VCaP (cell line): ENCODE data around the gene ISCU.

Experiments used
- H3K27ac ChIP-seq: fragments of 450-650 bp; 2 replicates; pipeline ENCODE4 v1.5.1; 2017
- TF ChIP-seq, protein P1 (sequence below): fragments of 450-650 bp; conservative IDR thresholded peaks from 2 replicates; pipeline ENCODE4 v1.5.1; 2017; ENCODE audit warnings: mild to moderate bottlenecking, moderate library complexity

The ISCU gene

DNA sequence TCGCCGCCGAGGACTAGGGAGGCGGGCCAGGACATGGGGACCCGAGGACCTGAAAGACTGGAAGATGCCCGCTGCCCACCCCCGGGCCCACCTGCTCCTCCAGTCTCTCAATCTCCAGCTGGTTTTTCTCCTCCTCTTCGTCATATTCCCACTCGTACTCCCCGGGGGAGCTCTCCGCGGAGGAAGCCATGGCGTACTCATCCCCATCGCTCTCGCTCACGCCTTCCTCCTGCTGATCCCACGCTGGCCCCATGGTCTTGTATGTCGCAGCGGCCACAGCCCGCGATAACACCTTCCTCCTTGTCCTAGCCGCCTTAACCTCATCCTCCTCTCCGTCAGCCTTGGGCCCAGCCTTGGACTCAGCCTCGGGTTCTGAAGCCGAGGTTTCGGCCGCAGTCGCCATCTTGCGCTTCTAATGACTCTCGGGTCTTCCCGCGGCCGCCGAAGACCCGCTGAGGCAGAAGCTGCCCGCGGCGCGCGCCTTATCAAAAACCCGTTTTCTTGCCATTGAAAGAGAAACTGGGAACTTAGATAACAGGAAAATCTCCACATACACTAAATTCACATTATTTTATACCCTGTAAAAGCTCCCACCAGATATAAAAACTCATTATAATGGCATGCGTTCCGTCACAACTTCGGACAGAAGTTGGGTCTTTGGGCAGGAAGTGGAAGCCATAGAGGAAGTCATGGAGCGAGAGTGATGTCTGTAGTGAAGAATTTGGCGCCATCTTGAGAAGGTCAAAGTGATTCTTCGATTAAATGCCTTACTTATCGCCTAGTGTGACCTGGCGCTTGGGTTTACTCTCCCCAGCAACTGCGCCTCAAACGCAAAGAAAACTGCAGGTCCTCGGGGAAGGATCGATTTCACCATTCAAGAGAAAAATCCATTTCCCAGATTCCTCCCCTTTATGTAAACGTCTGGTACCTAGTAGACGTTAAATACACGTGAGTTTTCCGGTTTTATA is 1.4 kb upstream of the ISCU start, which contains the start of gene SART3:
TSS of gene SART3 (minus strand) at position 422 of the 968 bp plus-strand sequence. CDS start at position 403, 19 bp downstream.
- peak within 1 kb of the TSS; percentile 93 for H3K27ac ChIP-seq
- TF ChIP-seq, protein P1, sequence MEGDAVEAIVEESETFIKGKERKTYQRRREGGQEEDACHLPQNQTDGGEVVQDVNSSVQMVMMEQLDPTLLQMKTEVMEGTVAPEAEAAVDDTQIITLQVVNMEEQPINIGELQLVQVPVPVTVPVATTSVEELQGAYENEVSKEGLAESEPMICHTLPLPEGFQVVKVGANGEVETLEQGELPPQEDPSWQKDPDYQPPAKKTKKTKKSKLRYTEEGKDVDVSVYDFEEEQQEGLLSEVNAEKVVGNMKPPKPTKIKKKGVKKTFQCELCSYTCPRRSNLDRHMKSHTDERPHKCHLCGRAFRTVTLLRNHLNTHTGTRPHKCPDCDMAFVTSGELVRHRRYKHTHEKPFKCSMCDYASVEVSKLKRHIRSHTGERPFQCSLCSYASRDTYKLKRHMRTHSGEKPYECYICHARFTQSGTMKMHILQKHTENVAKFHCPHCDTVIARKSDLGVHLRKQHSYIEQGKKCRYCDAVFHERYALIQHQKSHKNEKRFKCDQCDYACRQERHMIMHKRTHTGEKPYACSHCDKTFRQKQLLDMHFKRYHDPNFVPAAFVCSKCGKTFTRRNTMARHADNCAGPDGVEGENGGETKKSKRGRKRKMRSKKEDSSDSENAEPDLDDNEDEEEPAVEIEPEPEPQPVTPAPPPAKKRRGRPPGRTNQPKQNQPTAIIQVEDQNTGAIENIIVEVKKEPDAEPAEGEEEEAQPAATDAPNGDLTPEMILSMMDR = no peak

DNA sequence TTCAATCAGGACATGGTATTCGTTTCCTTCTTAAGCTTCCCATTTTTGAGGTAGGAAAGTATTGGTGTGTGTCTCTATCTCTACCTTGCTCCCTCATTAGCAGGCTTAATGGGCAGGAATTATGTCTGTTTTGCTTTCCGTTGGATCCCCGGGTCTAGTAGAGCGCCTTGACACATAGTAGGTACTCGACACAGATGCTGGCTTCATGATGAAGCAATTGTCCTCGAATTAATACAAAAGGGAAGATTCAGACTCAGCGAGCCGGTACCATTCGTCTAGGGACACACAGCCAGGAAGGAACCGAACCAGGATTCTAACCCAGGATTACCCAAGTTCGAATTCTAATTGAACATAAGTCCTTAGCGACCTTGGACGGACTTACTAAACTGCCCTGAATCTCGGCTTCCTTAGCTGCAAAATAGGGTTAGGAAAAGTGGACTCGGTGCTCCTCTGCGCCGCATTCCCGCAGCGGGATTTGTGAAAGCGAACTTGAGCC is 496 bp upstream of the ISCU start:
- peak overlapping the region; percentile 93 for H3K27ac ChIP-seq
- TF ChIP-seq, protein P1 = no peak

DNA sequence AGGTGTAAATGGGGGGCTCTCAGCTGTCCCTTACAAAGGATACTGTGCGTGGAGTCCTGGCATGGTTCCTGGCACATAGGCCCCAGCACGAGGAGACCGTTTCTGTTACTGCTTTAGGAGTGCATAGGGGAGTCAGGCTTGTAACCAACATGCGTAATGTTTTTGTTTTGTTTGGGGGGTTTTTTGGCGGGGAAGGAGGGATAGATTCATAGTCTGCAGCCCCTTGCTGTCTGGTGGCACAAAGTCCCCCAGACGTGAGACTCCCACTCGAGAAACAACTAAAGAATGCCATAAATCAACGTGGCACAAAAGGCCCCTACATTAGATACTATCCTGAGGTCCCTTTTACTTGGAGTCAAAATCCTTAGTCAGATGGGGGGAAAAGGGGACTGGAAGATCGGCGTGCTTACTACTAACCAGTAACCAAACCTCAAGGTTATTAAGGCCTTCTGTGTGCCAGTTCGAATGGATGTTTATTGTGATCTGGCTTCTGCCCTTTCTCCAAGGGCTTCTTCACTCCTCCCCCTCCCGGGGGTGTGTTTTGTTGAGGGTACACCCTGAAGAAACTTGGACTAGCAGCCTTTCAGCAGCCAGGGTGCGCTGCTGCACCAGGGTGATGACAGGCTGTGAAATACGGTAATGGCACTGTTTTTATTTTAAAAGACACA is 874 bp downstream of the ISCU start:
- H3K27ac ChIP-seq = peak overlapping the region; percentile 93
- TF ChIP-seq, protein P1 = peak; percentile 96

DNA sequence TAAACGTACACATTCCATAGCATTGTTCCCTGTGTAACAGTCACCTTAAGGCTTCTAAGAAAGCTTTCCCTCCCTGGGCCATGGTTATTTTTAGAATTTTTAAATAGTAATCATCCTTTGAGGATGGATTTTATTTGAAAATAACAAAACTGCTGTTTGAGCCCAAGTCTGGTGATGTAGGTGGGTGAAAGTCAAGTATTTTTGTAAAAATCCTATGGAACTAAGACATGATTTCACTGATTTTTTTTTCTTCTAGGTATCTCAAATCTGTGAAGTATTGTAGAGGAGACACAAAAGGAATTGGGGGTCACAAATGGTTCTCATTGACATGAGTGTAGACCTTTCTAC is 1.4 kb downstream of the ISCU start:
- TF ChIP-seq, protein P1 = peak; percentile 17
- H3K27ac ChIP-seq = peak overlapping the region; percentile 93

DNA sequence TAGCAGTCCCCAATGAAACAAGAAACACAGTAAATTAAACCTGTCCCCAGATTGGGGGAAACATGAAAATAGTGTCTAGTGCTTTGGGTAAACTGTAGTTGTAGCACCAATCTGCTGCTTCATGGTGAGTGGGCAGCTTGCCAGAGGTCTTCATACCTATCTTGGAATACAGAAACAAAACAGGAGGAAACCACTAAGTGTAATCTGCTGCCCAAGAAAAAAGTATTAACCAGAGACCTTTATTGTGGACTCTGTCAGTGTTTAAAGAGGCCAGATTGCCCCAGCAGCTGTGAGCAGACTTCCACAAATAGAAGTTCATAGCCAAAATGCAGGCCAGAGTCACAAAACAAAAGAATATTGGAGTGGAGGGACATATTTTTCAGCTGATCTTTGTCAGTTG is 2.3 kb downstream of the ISCU start:
- TF ChIP-seq, protein P1 = no peak
- H3K27ac ChIP-seq = peak overlapping the region; percentile 66; the same call in 1 of the 2 replicates

DNA sequence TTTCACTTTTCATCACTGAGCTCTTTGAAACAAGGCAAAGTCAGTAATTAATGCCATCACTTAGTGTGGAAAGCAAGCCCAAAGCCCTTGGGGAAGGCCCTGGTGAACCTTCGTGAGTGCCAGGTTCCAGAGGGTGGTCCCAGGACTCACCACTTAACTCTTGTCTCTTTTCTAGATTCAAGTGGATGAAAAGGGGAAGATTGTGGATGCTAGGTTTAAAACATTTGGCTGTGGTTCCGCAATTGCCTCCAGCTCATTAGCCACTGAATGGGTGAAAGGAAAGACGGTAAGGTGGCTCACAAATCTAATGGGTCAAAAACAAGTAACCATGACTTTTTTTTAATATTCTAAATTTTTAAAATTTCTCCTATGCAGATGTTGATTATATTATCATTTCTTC is 2.8 kb downstream of the ISCU start:
- peak overlapping the region; percentile 66 for H3K27ac ChIP-seq
- TF ChIP-seq, protein P1 = no peak

DNA sequence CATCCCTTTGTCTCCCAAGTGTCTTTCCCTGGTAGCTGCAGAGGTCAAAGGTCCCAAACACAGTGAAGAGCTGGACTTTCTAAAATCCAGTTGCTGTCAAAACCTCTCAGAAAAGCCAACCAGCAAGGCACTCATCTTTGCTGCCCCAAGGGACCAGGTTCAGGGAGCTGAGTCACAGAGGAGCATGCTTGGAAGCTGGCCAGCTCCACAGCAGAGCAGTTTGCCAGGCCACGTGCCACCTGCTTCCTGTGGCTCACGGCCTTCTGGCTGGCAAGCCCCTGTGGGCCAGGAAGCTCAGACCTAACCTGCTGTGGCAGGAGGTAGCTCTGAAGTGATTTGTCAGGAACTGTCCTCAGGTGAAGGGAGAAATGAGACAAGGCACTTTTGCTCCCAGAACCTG is 3.6 kb downstream of the ISCU start:
- peak overlapping the region; percentile 66 for H3K27ac ChIP-seq
- TF ChIP-seq, protein P1 = no peak
